GM12872 (cell line): ENCODE data around the gene TNFRSF18.

Source experiments
- CTCF ChIP-seq: IDR thresholded peaks from 3 replicates; pipeline ENCODE4 v1.5.1; 2011; ENCODE audit warnings: low read depth, mild to moderate bottlenecking, low read length, moderate library complexity; ENCODE audit not compliant: insufficient read depth

Gene TNFRSF18

GRCh38 chr1:1181129-1181937 is 25.1 kb downstream of the TNFRSF18 start:
- TF ChIP-seq CTCF, result no peak

GRCh38 chr1:1179983-1180861 is 26.2 kb downstream of the TNFRSF18 start:
- TF ChIP-seq CTCF, result no peak

GRCh38 chr1:1179346-1179982 is 26.9 kb downstream of the TNFRSF18 start:
- no peak for TF ChIP-seq CTCF

- TF ChIP-seq CTCF, result no peak
Observed at GRCh38 chr1:1178794-1179331, 27.5 kb downstream of the TNFRSF18 start.

GRCh38 chr1:1177452-1178206 is 28.8 kb downstream of the TNFRSF18 start:
- no peak for TF ChIP-seq CTCF

GRCh38 chr1:1176931-1177330 is 29.5 kb downstream of the TNFRSF18 start:
- no peak for TF ChIP-seq CTCF
